ENCODE data around the gene CFAP65. TPM values are rescaled to one million over a fixed set of nuclear protein-coding genes. Genes with fewer than 3 reads are reported as not detected.

The CFAP65 gene
- total and polyA plus RNA-seq, 2 of the 13 experiments (the other 11 are each of a cell fraction or from before 2014, with no cell fraction given): 0.05 TPM; not detected in 1

DNA sequence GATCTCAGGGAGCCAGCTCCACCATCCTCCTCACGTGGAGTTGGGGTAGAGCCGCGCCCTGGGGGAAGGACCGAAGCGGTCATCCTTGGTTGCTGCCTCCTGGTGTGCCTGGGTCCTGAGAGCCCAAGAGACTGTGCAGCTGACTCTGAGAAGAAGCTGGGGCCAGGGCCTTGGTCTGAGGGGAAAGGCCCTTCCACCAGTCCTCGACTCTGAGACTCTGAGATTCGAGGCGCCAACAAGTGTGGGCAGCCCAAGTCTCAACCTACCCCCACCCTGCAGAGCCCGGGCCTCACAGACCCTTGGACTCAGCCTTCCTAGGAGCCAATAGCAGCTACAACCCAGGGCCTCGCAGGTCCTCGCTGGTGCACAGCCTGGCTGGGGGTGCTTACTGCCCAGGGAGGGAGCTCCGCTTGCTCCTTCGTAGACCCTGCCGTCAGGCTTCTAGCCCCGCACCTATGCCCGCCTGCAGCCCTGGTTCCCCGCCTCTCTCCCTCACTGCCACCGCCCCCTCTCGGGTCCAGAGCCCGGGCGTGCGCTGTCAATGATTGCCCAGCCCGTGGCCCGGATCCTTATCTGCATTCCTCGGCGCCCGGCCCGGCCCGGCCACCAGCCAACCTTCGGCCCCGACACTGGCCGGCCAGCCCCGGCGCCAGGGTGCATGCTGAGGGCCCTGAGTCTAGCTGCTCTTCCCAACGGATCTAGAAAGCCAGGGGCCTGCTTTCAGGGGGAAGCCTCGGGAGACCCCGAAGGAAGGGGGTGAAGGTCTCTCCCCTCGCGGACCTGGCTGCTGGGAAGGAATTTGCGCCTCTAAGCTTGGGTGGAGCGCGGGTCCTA lies 17.4 kb upstream of the CFAP65 start (continued):
- TF ChIP-seq, protein P1, sequence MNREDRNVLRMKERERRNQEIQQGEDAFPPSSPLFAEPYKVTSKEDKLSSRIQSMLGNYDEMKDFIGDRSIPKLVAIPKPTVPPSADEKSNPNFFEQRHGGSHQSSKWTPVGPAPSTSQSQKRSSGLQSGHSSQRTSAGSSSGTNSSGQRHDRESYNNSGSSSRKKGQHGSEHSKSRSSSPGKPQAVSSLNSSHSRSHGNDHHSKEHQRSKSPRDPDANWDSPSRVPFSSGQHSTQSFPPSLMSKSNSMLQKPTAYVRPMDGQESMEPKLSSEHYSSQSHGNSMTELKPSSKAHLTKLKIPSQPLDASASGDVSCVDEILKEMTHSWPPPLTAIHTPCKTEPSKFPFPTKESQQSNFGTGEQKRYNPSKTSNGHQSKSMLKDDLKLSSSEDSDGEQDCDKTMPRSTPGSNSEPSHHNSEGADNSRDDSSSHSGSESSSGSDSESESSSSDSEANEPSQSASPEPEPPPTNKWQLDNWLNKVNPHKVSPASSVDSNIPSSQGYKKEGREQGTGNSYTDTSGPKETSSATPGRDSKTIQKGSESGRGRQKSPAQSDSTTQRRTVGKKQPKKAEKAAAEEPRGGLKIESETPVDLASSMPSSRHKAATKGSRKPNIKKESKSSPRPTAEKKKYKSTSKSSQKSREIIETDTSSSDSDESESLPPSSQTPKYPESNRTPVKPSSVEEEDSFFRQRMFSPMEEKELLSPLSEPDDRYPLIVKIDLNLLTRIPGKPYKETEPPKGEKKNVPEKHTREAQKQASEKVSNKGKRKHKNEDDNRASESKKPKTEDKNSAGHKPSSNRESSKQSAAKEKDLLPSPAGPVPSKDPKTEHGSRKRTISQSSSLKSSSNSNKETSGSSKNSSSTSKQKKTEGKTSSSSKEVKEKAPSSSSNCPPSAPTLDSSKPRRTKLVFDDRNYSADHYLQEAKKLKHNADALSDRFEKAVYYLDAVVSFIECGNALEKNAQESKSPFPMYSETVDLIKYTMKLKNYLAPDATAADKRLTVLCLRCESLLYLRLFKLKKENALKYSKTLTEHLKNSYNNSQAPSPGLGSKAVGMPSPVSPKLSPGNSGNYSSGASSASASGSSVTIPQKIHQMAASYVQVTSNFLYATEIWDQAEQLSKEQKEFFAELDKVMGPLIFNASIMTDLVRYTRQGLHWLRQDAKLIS (CRISPR knock-in tag; IDR thresholded peaks at IDR 0.05): no peak
- no peak for TF ChIP-seq CCAR2 (optimal IDR thresholded peaks at IDR 0.05; ENCODE audit: low read depth, low read length)
- peak; percentile 54 for TF ChIP-seq ZNF709 (CRISPR knock-in tag; IDR thresholded peaks at IDR 0.05)
- no peak; the same call in none of the 2 replicates for TF ChIP-seq HIVEP1 (CRISPR knock-in tag; IDR thresholded peaks at IDR 0.05)
- TF ChIP-seq ZFY (CRISPR knock-in tag; IDR thresholded peaks at IDR 0.05): peak; percentile 80
- TF ChIP-seq, protein P2, sequence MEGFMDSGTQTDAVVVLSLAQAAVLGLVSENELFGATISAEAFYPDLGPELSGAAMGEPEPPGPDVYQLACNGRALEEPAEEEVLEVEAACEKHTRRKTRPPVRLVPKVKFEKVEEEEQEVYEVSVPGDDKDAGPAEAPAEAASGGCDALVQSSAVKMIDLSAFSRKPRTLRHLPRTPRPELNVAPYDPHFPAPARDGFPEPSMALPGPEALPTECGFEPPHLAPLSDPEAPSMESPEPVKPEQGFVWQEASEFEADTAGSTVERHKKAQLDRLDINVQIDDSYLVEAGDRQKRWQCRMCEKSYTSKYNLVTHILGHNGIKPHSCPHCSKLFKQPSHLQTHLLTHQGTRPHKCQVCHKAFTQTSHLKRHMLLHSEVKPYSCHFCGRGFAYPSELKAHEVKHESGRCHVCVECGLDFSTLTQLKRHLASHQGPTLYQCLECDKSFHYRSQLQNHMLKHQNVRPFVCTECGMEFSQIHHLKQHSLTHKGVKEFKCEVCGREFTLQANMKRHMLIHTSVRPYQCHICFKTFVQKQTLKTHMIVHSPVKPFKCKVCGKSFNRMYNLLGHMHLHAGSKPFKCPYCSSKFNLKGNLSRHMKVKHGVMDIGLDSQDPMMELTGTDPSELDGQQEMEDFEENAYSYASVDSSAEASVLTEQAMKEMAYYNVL (CRISPR knock-in tag; IDR thresholded peaks at IDR 0.05; ENCODE audit: borderline replicate concordance): peak; percentile 37; the same call in 1 of the 2 replicates
- TF ChIP-seq ZNF670 (CRISPR knock-in tag; IDR thresholded peaks at IDR 0.05; ENCODE audit: borderline replicate concordance): no peak
- TF ChIP-seq YY1 (IDR thresholded peaks at IDR 0.05; ENCODE audit: insufficient read depth, insufficient replicate concordance, low read depth, low read length): peak; percentile 52
- peak; percentile 75; the same call in 1 of the 2 replicates for TF ChIP-seq ZFP90 (CRISPR knock-in tag; IDR thresholded peaks at IDR 0.05; ENCODE audit: borderline replicate concordance)
- TF ChIP-seq, protein P3, sequence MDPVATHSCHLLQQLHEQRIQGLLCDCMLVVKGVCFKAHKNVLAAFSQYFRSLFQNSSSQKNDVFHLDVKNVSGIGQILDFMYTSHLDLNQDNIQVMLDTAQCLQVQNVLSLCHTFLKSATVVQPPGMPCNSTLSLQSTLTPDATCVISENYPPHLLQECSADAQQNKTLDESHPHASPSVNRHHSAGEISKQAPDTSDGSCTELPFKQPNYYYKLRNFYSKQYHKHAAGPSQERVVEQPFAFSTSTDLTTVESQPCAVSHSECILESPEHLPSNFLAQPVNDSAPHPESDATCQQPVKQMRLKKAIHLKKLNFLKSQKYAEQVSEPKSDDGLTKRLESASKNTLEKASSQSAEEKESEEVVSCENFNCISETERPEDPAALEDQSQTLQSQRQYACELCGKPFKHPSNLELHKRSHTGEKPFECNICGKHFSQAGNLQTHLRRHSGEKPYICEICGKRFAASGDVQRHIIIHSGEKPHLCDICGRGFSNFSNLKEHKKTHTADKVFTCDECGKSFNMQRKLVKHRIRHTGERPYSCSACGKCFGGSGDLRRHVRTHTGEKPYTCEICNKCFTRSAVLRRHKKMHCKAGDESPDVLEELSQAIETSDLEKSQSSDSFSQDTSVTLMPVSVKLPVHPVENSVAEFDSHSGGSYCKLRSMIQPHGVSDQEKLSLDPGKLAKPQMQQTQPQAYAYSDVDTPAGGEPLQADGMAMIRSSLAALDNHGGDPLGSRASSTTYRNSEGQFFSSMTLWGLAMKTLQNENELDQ (CRISPR knock-in tag; IDR thresholded peaks at IDR 0.05; ENCODE audit: borderline replicate concordance): no peak
- TF ChIP-seq LCORL (IDR thresholded peaks at IDR 0.05): no peak
- TF ChIP-seq LCORL (CRISPR knock-in tag; IDR thresholded peaks at IDR 0.05): peak; percentile 92
- TF ChIP-seq, protein P4, sequence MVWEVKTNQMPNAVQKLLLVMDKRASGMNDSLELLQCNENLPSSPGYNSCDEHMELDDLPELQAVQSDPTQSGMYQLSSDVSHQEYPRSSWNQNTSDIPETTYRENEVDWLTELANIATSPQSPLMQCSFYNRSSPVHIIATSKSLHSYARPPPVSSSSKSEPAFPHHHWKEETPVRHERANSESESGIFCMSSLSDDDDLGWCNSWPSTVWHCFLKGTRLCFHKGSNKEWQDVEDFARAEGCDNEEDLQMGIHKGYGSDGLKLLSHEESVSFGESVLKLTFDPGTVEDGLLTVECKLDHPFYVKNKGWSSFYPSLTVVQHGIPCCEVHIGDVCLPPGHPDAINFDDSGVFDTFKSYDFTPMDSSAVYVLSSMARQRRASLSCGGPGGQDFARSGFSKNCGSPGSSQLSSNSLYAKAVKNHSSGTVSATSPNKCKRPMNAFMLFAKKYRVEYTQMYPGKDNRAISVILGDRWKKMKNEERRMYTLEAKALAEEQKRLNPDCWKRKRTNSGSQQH (CRISPR knock-in tag; IDR thresholded peaks at IDR 0.05; ENCODE audit: low read depth): no peak
- peak; percentile 52; the same call in 1 of the 2 replicates for TF ChIP-seq ZNF792 (CRISPR knock-in tag; IDR thresholded peaks at IDR 0.05)
- TF ChIP-seq KDM4B (CRISPR knock-in tag; IDR thresholded peaks at IDR 0.05): no peak; the same call in 1 of the 2 replicates
- TF ChIP-seq SNAI1 (CRISPR knock-in tag; IDR thresholded peaks at IDR 0.05; ENCODE audit: borderline replicate concordance): 0 out of 2 replicates have a peak, but pooled peaks have one; percentile 37
- no peak for TF ChIP-seq TAF15 (IDR thresholded peaks at IDR 0.05; ENCODE audit: low read depth, low read length, poor library complexity, severe bottlenecking)
- TF ChIP-seq ASH2L (IDR thresholded peaks at IDR 0.05; ENCODE audit: insufficient read length, low read depth, low read length): peak; percentile 69
- peak; percentile 87 for TF ChIP-seq ZNF264 (CRISPR knock-in tag; IDR thresholded peaks at IDR 0.05)

Measured in HepG2 (cell line).